Measurements from ENCODE around the gene RNF150. TPM values are rescaled to one million over a fixed set of nuclear protein-coding genes. Genes with fewer than 3 reads are reported as not detected.
"Not testable (repeated sequence)": the region's sequence is repeated elsewhere in the genome, so short reads cannot be mapped to it uniquely, and the experiment has no call there.

The RNF150 gene
- 1.8 and 4.0 TPM in 2 replicates for total RNA-seq (2014; rRNA removed; shearing (Covaris generic))

DNA sequence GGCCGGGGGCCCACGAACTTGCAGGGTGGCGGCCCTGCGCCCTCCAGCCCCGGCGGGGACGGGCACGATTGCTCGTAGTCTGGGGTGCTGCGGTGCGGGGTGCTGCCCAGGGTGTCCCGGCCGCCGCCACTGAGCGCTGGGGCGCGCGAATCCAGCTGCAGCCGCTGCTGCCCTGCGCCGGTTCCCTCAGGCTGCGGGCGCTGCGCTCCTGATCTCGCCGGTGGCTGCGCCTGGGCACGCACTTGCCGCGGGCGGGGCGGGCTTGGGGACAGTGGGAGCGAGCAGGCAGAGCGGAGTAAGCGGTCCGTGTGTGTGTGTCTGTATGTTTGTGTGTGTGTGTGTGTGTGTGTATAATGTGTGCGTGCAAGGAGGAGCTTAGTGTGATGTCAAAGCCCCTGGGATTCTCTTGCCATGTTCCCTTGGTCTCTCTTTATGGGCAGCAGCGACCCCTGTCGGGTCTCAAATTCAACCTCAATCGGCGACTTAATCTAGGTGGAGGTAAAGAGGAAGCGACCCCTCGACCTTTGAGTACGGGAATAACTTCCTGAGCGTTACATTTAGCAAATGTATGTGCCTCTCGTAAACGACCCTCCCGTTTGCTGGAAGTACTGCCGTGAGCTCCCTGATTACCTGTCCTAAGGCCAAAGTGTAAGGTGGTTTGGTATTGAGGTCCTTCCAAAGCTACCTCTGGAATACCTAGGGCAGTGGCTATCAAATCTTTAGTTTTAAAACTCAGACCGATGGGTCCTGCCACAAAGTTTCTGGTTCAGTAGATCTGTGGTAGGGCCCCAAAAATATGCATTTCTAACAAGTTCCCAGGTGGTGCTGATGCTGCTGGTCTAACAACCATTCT is at the start of gene RNF150:
Gene RNF150 (minus strand): TSS at position 324 of the 853 bp plus-strand sequence.
- peak; percentile 80 for DNase-seq (ENCODE audit: low read depth)

DNA sequence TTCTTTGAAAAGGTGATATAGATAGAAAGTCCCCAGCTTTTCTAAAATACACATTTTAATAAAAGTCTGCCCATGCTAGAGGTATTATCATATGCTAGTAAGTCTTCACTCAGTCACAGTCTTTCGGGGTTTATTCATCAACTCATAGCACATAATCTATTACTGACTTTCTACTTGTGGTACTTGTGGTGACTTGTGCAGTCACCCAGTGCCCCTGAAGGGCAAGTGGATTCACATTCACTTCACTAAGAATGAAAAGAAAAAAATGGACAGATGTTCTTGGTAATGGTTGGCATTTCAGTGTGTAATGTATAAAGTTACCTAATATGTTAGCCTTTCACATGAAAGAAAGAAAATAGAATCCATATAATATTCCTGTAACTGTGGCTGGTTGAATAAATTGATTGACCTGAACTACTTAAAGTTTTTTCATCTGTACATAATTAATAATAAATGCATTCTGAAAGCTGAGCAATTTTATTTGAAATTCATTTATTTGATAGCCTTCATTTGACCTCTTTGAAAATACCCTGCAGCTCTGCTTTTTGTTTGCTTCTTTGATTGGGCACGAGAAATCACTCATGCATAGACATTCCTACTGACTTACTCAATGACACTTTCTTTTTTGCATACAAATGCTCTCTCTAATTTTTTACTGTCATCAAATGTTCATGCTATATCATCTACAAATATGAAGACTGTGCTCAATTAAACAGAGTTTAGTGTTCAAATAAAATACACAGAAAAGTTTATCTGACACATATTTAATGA is 47.9 kb upstream of the RNF150 start:
- DNase-seq (ENCODE audit: low read depth) = peak; percentile 68

DNA sequence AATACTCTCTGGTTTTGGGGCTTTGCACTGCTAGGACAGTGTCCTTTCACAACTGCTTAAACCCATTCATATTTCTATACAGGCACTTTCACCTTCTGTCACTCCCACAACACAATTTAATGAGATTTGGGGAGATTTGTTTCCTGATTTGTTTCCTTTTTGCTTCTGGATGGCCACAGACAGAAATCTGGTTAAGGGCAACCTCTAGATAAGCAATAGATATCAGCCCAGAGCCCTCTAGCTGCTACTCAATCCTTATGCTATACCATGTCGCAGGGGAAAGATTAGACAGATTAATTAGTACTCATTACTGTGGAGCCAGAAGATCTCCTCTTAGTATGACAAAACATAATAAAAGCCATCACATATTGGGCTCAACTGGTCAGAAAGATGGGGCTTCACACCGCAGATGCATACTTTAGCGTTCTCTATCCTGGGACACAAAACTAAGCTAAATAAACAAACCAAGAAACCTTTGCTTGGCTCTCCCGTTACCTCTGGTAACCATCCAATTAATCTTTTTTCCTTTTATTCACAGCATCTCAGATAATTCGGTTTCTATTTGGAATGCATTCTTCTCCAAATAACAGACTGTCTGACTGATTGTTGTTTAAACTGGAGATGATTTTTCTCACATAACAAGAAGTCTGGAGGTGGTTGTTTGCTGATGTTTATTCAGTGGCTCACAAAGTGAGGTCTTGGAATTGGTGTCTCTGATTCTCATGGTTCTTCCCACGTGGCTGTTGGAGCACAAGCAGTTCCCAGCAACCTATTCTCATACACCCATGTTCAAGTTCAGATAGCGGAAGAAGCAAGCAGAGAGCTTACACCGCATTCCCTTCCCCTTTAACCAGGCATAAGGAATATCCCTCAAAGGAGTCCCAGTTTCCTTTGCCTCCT is 46.5 kb upstream of the RNF150 start:
- peak; percentile 56 for DNase-seq (ENCODE audit: low read depth)

DNA sequence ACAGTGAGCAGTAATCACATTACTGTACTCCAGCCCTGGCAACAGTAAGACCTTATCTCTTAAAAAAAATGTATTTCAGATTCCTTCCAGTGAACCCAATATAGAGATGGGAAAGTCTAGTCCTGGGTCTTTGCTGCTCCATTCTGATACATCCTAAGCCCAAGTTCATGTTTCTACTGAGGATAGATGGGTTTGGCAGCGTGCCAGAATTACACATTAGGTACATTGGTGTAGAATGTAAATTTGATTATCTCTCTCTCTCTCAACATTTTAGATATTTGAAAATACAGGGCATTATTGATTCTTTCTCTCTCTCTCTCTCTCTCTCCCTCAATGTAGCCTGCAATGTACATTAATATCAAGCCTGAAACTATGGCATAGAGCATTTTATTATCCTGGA is 43.9 kb upstream of the RNF150 start:
- DNase-seq (ENCODE audit: low read depth) = no peak

DNA sequence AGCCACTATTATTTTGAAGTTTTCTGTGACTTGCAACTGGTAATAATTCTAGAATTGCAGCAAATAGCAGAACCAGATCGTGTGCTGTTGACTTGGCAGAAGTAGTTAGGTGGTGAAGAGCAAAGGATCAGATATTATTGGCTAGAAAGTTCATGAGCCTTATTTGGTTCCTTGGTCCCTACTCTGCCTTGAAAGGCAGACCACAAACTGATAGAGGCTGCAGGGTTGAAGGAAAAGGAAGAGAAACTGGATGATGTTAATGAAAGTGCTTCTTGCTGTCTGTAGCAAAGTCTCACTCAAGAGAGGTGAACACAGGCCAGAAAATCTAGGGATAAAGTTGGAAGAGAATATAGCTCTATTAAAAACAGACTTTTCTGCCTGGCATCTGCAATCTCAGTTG is 41.2 kb upstream of the RNF150 start:
- DNase-seq (ENCODE audit: low read depth) = no peak

DNA sequence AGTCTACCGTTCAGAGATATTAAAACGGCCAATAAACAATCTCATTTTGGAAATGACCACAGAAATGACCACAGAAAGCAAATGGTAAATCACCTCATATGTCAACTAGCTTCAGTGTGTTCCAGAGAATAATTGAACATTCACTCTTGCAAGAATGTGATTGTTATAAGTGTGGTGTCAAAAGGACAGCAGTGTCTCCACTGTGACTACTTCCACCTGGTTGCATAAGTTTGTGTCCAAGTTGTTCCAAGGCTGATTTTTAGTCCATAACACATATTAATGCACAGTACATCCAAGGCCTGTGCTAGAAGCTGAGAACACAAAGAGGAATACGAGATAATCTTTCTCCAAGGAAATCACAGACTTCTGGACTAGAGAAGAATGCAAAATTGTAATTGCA is 37.4 kb upstream of the RNF150 start:
- DNase-seq (ENCODE audit: low read depth) = peak; percentile 11

DNA sequence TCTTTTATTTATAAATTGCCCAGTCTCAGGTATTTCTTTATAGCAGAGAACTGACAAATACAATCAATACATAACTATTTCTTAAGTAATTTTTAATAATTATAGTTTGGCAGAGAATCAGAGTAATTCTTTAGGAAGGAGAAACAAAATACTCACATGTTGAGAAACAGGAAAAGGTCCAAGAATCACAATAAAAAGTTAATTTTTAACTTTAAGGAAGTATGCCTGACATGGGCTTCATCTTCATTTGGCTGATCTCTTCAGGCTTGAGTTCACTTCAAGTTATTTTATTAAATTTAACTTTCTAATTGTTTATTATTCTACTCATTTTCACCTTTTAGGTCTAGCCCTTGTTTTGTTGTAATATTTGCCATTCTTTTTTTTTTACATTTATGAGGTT is 36.1 kb upstream of the RNF150 start:
- no peak for DNase-seq (ENCODE audit: low read depth)

DNA sequence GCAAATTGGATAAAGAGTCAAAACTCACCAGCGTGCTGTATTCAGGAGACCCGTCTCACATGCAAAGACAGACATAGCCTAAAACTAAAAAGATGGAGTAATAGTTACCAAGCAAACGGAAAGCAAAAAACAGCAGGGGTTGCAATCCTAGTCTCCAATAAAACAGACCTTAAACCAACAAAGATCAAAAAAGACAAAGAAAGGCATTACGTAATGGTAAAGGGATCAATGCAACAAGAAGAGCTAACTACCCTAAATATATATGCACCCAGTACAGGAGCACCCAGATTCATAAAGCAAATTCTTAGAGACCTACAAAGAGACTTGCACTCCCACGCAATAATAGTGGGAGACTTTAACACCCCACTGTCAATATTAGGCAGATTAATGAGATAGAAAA is 31.7 kb upstream of the RNF150 start:
- DNase-seq (ENCODE audit: low read depth) = not testable (repeated sequence)

DNA sequence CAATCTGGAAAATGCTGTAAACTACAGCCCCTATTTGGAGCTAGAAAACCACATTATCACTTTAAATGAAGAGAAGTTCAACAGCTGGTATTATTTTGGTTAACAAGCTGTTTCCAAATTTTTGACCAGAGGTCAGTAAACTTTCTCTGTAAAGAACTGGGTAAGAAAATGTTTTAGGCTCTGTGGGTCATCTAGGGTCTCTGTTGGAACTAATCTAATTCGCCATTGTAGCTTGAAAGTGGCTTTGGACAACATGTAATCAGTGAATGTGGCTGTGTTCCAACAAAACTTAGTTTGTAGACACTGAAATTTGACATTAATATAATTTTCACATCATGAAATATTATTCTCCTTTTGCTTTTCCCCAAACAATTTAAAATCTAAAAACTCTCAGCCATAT is 25.8 kb upstream of the RNF150 start:
- DNase-seq (ENCODE audit: low read depth) = no peak

DNA sequence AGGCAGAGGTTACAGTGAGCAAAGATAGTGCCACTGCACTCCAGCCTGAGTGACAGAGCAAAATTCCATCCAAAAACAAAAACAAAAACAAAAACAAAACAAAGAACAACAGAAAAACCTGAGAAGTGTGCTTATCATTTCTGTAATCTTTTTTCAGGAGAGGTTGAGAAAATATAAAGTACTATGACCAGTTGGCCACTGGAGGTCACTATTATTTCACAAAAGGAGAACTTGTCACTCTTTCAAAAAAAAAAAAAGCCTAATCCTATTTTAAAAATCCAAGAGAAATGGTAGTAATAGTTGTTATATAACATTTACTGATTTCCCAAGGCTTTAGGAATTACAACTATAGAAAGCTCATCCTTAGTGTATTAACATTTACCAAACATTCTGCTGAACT is 24.9 kb upstream of the RNF150 start:
- DNase-seq (ENCODE audit: low read depth) = peak; percentile 49

DNA sequence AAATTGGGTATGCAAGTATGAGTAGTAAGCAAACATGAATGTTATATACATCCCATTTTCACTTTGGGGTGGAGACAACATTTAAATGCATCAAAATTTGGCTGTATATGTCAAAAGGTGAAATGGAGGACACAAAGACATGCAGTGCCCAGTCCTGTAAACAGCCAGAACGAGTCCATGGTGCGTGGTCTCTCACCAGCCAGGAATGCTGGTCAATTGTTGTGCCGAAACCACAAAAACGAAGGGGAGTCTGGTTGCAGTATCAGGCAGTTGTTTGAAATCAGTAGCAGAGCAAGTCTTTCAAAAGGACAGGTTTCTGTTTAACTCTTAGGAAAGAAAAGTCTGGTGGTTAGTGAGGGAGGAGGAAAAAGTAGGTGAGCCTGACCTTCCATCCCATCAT is 22.3 kb upstream of the RNF150 start:
- peak; percentile 84 for DNase-seq (ENCODE audit: low read depth)

DNA sequence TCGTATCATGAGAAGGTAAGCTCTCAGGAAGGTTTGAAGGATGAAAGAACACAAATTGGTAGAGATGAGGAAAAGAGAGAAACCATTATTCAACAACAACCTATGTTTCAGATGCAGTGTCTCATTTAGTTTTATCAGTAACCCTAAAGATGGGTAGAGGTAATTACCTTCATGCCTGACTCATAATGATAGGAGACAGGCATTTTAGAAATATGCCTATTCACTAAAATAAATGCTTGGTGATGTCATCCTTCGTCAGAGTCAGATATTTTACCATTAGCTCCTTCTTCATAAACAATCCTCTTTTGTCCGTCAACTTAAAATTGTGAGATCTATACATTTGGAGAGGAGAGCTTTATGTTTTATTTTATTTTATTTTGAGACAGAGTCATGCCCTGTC is 21.5 kb upstream of the RNF150 start:
- peak; percentile 25 for DNase-seq (ENCODE audit: low read depth)

DNA sequence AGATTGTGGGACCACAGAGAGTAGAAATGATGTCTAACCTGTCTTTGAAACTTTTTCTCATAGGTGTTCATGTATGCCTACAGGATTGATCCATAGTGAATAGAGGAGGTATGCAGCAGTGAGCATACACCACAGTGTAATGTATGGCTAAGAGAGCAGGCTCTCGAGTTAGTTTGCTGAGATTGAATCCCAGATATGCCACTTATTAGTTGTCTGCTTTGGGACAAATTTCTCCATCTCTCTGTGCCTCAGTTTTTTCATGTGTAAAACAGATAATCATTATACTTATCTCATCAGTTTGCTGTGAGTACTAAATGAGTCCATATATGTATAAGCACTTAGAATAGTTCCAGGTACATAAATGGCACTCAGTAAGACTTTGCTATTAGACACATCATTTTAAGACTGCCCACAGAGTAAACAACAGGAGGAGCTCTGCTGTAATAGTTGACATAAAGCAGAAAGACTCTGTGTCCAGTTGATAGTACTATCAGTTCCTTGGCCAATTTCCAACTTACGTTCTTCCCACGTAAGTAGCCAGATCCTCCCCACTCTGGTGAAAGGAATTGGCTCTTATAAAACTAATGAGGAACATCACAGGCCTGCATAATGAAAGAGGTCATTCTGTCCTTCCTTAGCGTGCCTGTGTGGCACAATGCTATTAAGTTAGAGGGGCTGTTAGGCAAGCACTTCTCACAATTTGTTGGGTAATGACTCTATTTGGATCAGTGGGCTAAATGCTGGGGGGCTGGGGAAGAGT is 20.7 kb upstream of the RNF150 start:
- no peak for DNase-seq (ENCODE audit: low read depth)

DNA sequence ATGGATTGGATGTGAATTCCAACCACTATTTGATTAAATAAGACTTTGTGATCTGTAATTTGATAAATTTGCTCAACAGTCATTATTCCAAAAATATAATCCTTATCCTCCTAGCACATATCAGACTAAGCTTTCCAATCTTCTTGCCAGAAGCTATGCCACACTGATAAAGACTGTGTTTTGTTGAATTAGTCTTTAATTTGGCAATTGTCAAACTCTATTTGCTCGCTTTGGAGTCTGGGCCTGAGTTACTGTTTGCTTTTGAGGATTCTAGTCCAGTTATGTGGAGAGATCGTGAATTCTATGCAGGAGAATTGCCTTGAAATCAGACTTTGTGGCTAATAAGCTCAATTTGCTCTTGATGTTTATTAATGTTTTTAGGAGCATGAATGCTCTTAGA is 10.9 kb upstream of the RNF150 start:
- DNase-seq (ENCODE audit: low read depth) = no peak

DNA sequence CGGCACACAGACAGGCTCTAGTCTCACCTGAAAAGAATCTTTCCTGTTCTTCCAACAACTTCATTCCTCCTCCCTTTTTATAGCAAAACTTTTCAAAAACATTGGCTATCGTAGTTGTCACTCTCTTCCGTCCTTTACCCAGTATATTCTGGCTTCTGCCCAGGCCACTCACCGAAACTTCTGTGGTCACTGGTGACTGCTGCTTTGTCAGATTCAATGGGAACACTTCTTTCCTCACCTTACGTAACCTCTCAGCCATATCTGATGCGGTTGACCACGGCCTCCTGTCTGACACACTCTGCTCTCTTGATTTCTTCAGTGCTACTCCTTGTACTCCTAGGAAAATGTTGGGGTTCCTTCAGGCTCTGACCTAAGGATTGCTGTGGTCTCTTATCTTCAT is 9.2 kb upstream of the RNF150 start:
- peak; percentile 92 for DNase-seq (ENCODE audit: low read depth)

DNA sequence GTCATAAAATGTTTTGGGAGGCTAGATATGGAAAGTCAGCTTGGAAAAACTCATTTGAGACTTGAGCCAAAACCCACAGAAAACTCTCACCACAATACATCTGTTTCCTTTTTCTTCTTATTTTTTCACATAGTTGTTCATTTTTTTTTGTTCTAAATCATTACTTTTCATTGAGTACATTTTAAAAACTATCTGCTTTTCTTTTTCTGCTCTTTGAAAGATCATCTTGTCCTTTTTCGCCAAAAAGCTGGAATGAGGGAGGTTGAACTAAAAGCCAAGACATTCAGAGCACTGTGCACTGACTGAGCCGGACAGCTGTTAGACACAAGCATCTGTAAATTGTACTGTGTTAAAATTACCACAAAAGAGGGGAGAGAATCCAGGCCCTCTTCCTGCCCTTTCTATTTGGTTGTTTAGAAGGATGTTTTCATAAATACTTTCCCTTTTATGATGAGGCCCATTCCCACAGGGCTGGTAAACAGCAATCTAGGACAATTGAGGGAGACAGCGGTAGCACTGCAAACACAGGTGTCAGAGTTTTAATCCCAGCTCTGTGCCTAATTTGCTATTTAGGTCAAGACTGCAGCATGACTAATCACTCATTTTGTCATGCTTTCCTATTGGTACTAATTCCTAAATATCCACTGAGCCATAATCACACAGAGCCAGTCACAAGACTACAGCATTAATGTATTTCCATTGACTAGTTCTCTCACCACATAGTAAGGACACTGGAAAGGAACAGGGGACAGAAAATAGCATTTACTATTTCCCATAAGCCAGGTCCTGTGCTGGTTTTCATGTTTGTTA is 7.3 kb upstream of the RNF150 start:
- DNase-seq (ENCODE audit: low read depth) = no peak

DNA sequence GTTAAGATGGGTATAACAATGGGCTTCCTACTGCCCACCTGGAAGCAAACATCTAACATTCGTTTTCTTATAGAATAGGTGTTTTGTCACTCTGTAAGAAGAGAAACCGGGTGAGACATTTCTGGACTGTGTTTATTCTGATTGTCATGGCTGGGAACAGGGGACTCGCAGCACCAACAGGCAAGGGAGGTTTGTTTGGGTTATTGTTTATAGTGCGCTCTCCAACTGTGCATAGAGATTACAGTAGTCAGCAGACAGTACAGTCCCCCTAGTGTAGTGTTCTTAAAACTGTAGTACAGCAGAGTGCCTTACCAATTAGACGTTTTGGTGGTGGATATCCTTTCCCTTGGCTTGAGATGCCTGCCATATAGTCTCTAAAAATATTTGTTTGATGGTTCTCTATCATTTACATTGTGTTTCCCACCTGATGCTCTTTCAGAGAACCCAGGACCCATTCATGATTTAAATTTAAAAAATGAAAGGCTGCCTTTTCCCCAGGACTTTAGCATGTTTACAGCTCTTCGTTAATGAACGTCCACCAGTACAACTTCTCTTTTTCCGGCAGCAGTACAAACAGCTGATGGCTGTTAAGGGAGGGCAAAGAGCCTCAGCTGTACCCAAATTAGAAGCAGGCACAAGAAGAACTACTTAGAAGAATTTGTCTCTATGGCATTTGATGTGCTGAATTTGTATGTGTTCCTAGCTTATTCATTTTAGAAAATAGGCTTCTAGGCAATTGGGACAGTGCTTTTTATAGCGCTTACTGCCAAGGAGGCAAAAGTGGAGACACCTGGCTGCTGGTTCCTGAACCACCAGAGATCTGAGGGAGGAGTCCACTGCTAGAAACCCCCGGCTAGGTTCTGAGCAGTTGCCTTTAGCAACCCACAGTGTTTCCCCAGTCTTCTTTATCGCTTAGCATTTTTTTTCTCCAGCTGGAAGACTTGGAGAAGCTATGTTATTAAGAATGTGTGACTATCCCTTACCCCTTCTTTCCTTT is 1.0 kb upstream of the RNF150 start:
- peak; percentile 29 for DNase-seq (ENCODE audit: low read depth)

DNA sequence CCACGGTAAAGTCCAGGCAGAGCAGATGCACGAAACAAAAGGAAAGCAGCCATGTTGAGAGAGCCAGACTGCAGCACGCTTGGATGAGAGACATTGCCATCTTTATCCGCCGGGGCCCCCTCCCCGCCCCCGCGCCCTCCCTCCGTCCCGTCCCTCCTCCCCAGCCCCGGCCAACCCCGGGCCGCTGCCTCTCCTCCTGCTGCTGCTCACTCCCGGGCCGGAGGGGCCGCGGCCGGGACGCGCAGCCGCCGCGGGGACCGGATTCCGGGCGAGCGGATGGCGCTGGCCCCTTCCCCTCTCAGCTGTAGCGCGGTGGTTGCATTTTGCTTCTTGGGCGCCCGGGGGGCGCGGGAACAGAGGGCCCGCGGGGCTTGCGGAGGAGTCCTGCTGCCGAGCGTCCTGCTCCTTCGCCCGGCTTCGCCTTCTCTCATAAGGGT is 542 bp downstream of the RNF150 start:
- peak; percentile 23 for DNase-seq (ENCODE audit: low read depth)
